Skeletal muscle tissue (tissue), 4 donors: ENCODE data around the gene GRK1. TPM values are rescaled to one million over a fixed set of nuclear protein-coding genes. Genes with fewer than 3 reads are reported as not detected.

Experiments
- H3K27ac ChIP-seq: one replicate; pipeline ENCODE4 v1.7.0; 2013; ENCODE audit warnings: mild to moderate bottlenecking, low read depth, low read length, inconsistent platforms
- H3K27me3 ChIP-seq, 3 donors: one replicate each; pipeline ENCODE4 v1.7.0; 2013; ENCODE audit warnings: low read length in 3 of 3; ENCODE audit not compliant: control insufficient read depth in 3 of 3, insufficient read depth in 3 of 3
- H3K36me3 ChIP-seq, 3 donors: one replicate each; pipeline ENCODE4 v1.7.0; 2013; ENCODE audit warnings: low read length in 3 of 3; ENCODE audit not compliant: control insufficient read depth in 3 of 3, insufficient read depth in 3 of 3
- H3K4me1 ChIP-seq, 3 donors: one replicate each; pipeline ENCODE4 v1.7.0; 2013; ENCODE audit warnings: low read length in 3 of 3, mild to moderate bottlenecking in 3 of 3; ENCODE audit not compliant: control insufficient read depth in 3 of 3, insufficient read depth in 3 of 3
- H3K4me3 ChIP-seq, 3 donors: one replicate each; pipeline ENCODE4 v1.7.0; 2013; ENCODE audit warnings: low read length in 3 of 3
- H3K9ac ChIP-seq, 3 donors: one replicate each; pipeline ENCODE4 v1.7.0; 2013; ENCODE audit warnings: low read length in 3 of 3, mild to moderate bottlenecking in 3 of 3, moderate library complexity in 2 of 3, low read depth in 1 of 3
- H3K9me3 ChIP-seq, 3 donors: one replicate each; pipeline ENCODE4 v1.7.0; 2013; ENCODE audit warnings: low read length in 3 of 3; ENCODE audit not compliant: control insufficient read depth in 3 of 3
- total RNA-seq: library from RNA; depleted of rRNA; stranded (reverse); fragments of >200 nt; gene quantifications from one replicate; pipeline ENCODE4 v1.2.3, GENCODE V29; 2014
- donor health status: Osteomylitis.

Gene GRK1
- total RNA-seq, 1 donor from 2014 or later: not detected

GRCh38 chr13:113734099-113734825 lies 67.2 kb downstream of the GRK1 start:
- Histone ChIP-seq H3K9me3 (peaks cover 0 to 4% (median 0%) of the 10 kb centered on the region in 3 donors), H3K4me3 (no peak overlapping the region), H3K27me3 (peaks cover 25 to 48% (median 42%) of the 10 kb centered on the region in 3 donors), H3K9ac (no peak overlapping the region), H3K27ac (no peak overlapping the region), H3K36me3 (no peaks in the 10 kb centered on the region), H3K4me1 (peaks cover 0 to 8% (median 5%) of the 10 kb centered on the region in 3 donors)

DNA sequence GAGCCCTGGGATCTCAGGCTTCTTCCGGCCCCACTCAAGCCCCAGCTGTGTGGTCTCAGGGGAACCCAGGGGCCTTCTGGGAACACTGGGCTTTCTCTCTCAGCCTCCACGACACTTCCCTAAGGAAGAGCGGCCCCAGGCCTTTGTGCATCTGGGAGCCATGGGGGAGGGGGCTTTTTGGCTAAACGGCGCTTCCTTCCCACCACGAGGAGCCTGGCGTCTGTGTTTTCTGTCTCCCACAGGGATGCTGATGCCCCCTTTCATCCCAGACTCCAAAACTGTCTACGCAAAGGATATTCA lies 67.8 kb downstream of the GRK1 start:
- Histone ChIP-seq H3K4me3 (no peak overlapping the region), H3K9me3 (peaks cover 0 to 4% (median 0%) of the 10 kb centered on the region in 3 donors), H3K27ac (no peak overlapping the region), H3K9ac (no peak overlapping the region), H3K36me3 (no peaks in the 10 kb centered on the region), H3K4me1 (peaks cover 0 to 3% (median under 1%) of the 10 kb centered on the region in 3 donors), H3K27me3 (peaks cover 20 to 42% (median 36%) of the 10 kb centered on the region in 3 donors)

- Histone ChIP-seq H3K36me3 (no peaks in the 10 kb centered on the region), H3K27me3 (peaks cover 18 to 41% (median 38%) of the 10 kb centered on the region in 3 donors), H3K27ac (no peak overlapping the region), H3K4me1 (peaks cover 0 to 2% (median 0%) of the 10 kb centered on the region in 3 donors), H3K4me3 (no peak overlapping the region), H3K9ac (no peak overlapping the region), H3K9me3 (peaks cover 0 to 4% (median 0%) of the 10 kb centered on the region in 3 donors)
These were observed 68.2 kb downstream of the GRK1 start for GRCh38 chr13:113735194-113735593.

GRCh38 chr13:113735750-113736149 lies 68.7 kb downstream of the GRK1 start:
- no peak overlapping the region for H3K4me3 ChIP-seq
- no peak overlapping the region for H3K27ac ChIP-seq
- H3K4me1 ChIP-seq: peaks cover 0 to 2% (median 0%) of the 10 kb centered on the region in 3 donors
- peaks cover 0 to 4% (median 0%) of the 10 kb centered on the region in 3 donors for H3K9me3 ChIP-seq
- peaks cover 13 to 40% (median 33%) of the 10 kb centered on the region in 3 donors for H3K27me3 ChIP-seq
- no peak overlapping the region for H3K9ac ChIP-seq
- no peaks in the 10 kb centered on the region for H3K36me3 ChIP-seq

DNA sequence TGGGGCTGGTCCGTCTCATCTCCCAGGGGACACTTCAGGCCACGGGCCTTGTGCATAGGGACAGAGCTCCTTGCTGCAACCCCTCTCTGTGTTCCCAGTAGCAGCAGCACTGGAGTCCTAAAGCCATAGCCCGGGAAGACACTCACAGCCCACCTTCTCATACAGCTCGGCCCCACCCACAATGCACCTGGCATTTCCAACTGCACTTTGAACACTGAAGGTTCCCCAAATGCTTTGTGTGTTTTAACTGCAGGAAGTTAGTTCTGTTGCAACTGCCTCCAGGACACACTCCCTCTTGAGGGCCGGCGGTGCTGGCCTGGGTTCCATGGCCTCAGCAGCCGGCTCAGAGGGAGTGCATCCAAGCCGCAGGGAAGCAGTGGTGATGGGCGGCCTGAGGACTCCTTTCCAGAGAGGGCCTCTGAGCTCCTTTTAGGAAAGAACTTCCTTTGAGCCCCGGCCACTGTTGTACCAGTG lies 69.3 kb downstream of the GRK1 start:
- H3K9ac ChIP-seq: no peak overlapping the region
- peaks cover 7 to 37% (median 27%) of the 10 kb centered on the region in 3 donors for H3K27me3 ChIP-seq
- H3K4me1 ChIP-seq: peaks cover 0 to 2% (median 0%) of the 10 kb centered on the region in 3 donors
- H3K27ac ChIP-seq: no peak overlapping the region
- no peak overlapping the region for H3K4me3 ChIP-seq
- H3K36me3 ChIP-seq: no peaks in the 10 kb centered on the region
- peaks cover 0 to 4% (median 0%) of the 10 kb centered on the region in 3 donors for H3K9me3 ChIP-seq

DNA sequence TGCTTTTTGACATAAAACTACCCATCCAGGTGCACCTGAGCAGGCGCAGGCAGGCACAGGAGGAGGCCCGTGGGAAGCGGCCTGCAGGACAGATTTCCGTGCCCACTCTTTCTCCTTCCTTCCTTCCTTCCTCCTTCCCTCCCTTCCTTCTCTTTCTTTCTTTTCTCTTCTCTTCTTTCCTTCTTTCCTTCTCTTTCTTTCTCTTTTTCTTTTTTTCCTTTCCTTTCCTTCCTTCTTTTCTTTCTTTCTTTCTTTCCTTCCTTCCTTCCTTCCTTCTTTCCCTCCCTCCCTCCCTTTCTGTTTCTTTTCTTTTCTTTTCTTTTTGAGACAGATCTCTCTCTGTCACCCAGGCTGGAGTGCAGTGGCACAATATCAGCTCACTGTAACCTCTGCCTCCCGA lies 70.8 kb downstream of the GRK1 start:
- peaks cover 11 to 31% (median 26%) of the 10 kb centered on the region in 3 donors for H3K27me3 ChIP-seq
- H3K9ac ChIP-seq: no peak overlapping the region
- no peaks in the 10 kb centered on the region for H3K36me3 ChIP-seq
- H3K4me1 ChIP-seq: peaks cover 4 to 13% (median 8%) of the 10 kb centered on the region in 3 donors
- H3K4me3 ChIP-seq: no peak overlapping the region
- no peak overlapping the region for H3K27ac ChIP-seq
- peaks cover 0 to 4% (median 0%) of the 10 kb centered on the region in 3 donors for H3K9me3 ChIP-seq

DNA sequence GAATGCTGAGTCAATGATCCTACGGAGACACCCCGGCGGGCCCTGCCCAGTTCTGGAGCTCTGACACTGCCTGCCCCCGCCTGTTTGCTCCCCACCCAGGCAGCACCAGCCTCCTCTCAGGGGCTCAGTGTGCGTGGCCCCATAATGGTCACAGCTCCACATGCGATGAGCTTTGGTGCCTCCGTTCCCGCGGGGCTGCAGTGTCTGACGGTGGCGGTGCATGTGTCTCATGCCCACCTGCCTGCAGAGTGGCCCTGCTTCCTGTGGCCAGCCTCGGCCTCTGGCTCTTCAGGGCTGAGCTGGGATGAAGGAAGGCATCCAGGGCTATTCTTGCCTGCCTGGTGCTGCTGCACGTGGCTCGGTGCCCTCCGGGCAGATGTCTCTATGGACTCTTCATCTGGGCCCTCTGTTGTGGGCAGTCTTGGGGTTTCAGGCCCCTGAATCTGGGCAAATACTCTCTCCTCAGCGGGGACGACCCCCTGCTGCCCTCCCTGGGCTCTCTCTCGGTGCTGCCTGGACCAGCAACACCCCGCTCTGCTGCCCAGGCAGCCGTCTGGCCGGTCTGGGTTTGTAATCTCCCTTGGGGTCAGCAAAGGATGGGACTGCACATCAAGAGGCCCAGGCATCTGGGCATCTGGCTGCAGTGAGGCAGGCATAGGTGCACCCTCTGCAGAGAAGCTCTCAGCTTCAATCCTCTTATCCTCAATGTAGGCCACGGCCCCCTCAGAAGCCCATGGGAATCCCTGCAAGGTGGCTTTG lies 72.7 kb downstream of the GRK1 start:
- H3K9ac ChIP-seq: no peak overlapping the region
- H3K4me1 ChIP-seq: peaks cover 4 to 14% (median 8%) of the 10 kb centered on the region in 3 donors
- H3K4me3 ChIP-seq: no peak overlapping the region
- peaks cover 16 to 37% (median 37%) of the 10 kb centered on the region in 3 donors for H3K27me3 ChIP-seq
- H3K9me3 ChIP-seq: no peaks in the 10 kb centered on the region
- no peaks in the 10 kb centered on the region for H3K36me3 ChIP-seq
- H3K27ac ChIP-seq: no peak overlapping the region

DNA sequence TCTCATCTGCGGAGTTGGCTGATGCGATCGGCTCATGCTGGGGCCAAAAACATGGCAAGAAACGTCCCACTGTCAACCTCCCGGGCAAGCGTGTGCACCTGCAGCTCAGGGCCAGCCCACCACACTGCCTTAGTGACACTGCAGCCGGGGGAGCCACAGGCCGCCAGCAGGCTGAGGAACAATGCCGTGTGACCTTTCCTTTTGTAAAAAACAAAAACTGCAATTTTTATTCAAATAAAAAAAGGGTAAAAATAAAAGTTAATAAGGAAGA lies 73.2 kb downstream of the GRK1 start:
- Histone ChIP-seq H3K36me3 (no peaks in the 10 kb centered on the region), H3K9me3 (no peaks in the 10 kb centered on the region), H3K4me3 (no peak overlapping the region), H3K27me3 (peaks cover 16 to 37% (median 37%) of the 10 kb centered on the region in 3 donors), H3K9ac (no peak overlapping the region), H3K27ac (no peak overlapping the region), H3K4me1 (peaks cover 4 to 14% (median 8%) of the 10 kb centered on the region in 3 donors)

- no peak overlapping the region for H3K27ac ChIP-seq
These were observed 73.6 kb downstream of the GRK1 start for GRCh38 chr13:113740661-113741060.

DNA sequence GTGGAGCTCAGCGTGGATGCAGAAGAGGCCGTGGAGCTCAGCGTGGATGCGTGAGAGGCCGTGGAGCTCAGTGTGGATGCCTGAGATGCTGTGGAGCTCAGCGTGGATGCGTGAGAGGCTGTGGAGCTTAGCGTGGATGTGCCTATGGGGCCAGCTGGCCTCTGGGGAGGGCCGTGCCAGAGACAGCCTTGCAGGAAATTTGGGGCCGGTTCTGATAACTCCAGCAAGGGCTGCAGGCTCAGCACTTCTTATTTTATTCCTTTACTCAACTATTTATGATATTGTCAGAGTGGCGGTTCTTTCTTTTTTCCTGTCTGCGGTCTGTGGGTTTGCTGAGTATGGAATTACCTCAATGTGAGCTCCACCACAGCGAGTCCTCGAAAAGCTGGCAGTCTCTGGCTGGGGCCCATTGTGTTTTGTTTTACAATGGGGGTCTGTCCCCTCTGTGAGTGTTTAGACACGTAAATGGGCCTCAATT lies 74.2 kb downstream of the GRK1 start:
- Histone ChIP-seq H3K9ac (no peak overlapping the region), H3K4me3 (no peak overlapping the region), H3K9me3 (no peaks in the 10 kb centered on the region), H3K4me1 (peaks cover 4 to 11% (median 8%) of the 10 kb centered on the region in 3 donors), H3K36me3 (no peaks in the 10 kb centered on the region), H3K27ac (no peak overlapping the region), H3K27me3 (peaks cover 16 to 34% (median 30%) of the 10 kb centered on the region in 3 donors)

More at GRCh38 chr13:113740661-113741060, 73.6 kb downstream of the GRK1 start:
- no peaks in the 10 kb centered on the region for H3K9me3 ChIP-seq
- H3K4me1 ChIP-seq: peaks cover 4 to 14% (median 8%) of the 10 kb centered on the region in 3 donors
- H3K9ac ChIP-seq: no peak overlapping the region
- H3K36me3 ChIP-seq: no peaks in the 10 kb centered on the region
- no peak overlapping the region for H3K4me3 ChIP-seq
- peaks cover 16 to 37% (median 35%) of the 10 kb centered on the region in 3 donors for H3K27me3 ChIP-seq
